Tibial nerve (tissue), 4 donors: ENCODE measurements around the gene TRAK1.

ENCODE experiments used
- EP300 ChIP-seq, 2 donors: sonication (generic); formaldehyde crosslinking; IDR thresholded peaks; one replicate each; pipeline ENCODE4 v1.6.1; 2017; ENCODE audit warnings: antibody characterized with exemption in 2 of 2, mild to moderate bottlenecking in 1 of 2
- TF ChIP-seq, protein P1 (sequence below), 5 experiments: fragments of 200-600 bp in 3 of 5; fragments of 450-650 bp in 2 of 5; sonication (generic) in 3 of 5; IDR thresholded peaks; one replicate each; pipeline ENCODE4 v1.5.1; 2016 to 2019; ENCODE audit warnings: antibody characterized with exemption in 5 of 5, mild to moderate bottlenecking in 3 of 5, moderate library complexity in 2 of 5

DNA sequence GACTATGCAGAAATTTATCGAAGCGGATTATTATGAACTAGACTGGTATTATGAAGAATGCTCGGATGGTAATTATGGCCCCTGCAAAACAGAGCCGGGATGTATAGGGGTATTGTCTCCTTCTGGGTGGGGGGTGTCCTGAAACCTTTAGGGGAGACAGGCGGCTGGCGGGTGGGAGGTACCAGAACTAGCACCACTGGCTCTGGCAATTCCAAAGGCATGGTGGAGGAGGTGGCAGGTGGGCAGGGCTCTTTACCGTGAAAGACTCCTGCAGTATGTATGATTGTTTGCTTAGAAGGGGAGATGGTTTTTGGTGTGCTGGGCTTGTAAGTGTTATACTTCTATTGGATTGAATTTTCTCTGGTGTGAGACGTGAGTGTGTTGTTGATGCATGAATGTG, 58.4 kb downstream of the TRAK1 start:
- no peak for TF ChIP-seq EP300 (IDR thresholded peaks at IDR 0.05)
- TF ChIP-seq, protein P1, sequence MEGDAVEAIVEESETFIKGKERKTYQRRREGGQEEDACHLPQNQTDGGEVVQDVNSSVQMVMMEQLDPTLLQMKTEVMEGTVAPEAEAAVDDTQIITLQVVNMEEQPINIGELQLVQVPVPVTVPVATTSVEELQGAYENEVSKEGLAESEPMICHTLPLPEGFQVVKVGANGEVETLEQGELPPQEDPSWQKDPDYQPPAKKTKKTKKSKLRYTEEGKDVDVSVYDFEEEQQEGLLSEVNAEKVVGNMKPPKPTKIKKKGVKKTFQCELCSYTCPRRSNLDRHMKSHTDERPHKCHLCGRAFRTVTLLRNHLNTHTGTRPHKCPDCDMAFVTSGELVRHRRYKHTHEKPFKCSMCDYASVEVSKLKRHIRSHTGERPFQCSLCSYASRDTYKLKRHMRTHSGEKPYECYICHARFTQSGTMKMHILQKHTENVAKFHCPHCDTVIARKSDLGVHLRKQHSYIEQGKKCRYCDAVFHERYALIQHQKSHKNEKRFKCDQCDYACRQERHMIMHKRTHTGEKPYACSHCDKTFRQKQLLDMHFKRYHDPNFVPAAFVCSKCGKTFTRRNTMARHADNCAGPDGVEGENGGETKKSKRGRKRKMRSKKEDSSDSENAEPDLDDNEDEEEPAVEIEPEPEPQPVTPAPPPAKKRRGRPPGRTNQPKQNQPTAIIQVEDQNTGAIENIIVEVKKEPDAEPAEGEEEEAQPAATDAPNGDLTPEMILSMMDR (IDR thresholded peaks at IDR 0.05): no peak
